RWPE2 (cell line): ENCODE measurements around the gene VSTM5.
A peak's percentile ranks its signal among the peaks of the same experiment; 100 is the strongest.
"Not testable (repeated sequence)": the region's sequence is repeated elsewhere in the genome, so short reads cannot be mapped to it uniquely, and the experiment has no call there.

ENCODE experiments used
- ATAC-seq: fragments of 200-7000 bp; cut with Tn5 transposase; 3 replicates; pipeline ENCODE4 v1.9.1; 2021; ENCODE audit warnings: low read depth
- DNase-seq: peaks from one replicate; pipeline ENCODE4 v3.0.0-alpha.2; 2020; ENCODE audit warnings: low spot score
- H3K27ac ChIP-seq: fragments of 450-650 bp; 2 replicates; pipeline ENCODE4 v1.5.1; 2017; ENCODE audit warnings: mild to moderate bottlenecking; ENCODE audit not compliant: poor library complexity, severe bottlenecking
- H3K27me3 ChIP-seq: fragments of 250-450 bp; sonication (Bioruptor Pico); 2 replicates; pipeline ENCODE4 v1.5.1; 2021; ENCODE audit warnings: mild to moderate bottlenecking, moderate library complexity; ENCODE audit not compliant: insufficient read depth, poor library complexity, severe bottlenecking
- H3K36me3 ChIP-seq: fragments of 250-450 bp; sonication (Bioruptor Pico); 2 replicates; pipeline ENCODE4 v1.5.1; 2020; ENCODE audit warnings: low read depth, mild to moderate bottlenecking, moderate library complexity
- H3K4me1 ChIP-seq: fragments of 250-450 bp; sonication (Bioruptor Pico); 2 replicates; pipeline ENCODE4 v1.5.1; 2021; ENCODE audit warnings: mild to moderate bottlenecking, moderate library complexity; ENCODE audit not compliant: insufficient read depth, poor library complexity, severe bottlenecking
- H3K4me3 ChIP-seq: fragments of 250-450 bp; sonication (Bioruptor Pico); 2 replicates; pipeline ENCODE4 v1.5.1; 2021; ENCODE audit warnings: mild to moderate bottlenecking, moderate library complexity; ENCODE audit not compliant: severe bottlenecking
- H3K9me3 ChIP-seq: fragments of 250-450 bp; sonication (Bioruptor Pico); 2 replicates; pipeline ENCODE4 v1.5.1; 2021; ENCODE audit warnings: mild to moderate bottlenecking, moderate library complexity; ENCODE audit not compliant: severe bottlenecking
- TF ChIP-seq, protein P1 (sequence below): fragments of 450-650 bp; IDR thresholded peaks from one replicate; pipeline ENCODE4 v1.5.1; 2017; ENCODE audit warnings: mild to moderate bottlenecking, moderate library complexity; ENCODE audit not compliant: poor library complexity, severe bottlenecking

Gene VSTM5, protein sequence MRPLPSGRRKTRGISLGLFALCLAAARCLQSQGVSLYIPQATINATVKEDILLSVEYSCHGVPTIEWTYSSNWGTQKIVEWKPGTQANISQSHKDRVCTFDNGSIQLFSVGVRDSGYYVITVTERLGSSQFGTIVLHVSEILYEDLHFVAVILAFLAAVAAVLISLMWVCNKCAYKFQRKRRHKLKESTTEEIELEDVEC

DNA sequence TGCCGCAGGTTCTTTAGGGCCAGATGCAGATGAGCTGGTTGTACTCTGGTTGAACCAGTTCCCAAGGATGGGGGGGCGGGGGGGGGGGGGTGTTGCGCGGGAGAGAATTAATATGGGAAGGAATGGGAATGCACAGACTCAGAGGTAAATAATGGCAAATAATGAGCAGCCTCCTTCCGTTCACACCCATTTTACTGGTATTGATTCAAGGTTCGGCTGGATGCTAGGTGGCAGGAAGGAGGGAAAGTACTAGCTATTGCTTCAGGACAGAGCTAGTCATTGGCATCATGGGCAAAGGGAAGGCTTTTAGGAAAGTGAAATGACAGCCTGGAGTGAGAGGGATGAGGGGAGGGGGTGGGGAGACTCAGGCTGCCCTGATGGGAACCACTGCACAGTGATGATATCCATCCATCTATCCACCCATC lies at the start of gene VSTM5:
Gene VSTM5, minus strand, starts transcription at position 25 of the 425 bp plus-strand sequence. CDS start 116 bp downstream, outside the sequence.
- ATAC-seq (peak; percentile 33; the same call in 2 of the 3 replicates), DNase-seq (no peak)
- TF ChIP-seq, protein P1, sequence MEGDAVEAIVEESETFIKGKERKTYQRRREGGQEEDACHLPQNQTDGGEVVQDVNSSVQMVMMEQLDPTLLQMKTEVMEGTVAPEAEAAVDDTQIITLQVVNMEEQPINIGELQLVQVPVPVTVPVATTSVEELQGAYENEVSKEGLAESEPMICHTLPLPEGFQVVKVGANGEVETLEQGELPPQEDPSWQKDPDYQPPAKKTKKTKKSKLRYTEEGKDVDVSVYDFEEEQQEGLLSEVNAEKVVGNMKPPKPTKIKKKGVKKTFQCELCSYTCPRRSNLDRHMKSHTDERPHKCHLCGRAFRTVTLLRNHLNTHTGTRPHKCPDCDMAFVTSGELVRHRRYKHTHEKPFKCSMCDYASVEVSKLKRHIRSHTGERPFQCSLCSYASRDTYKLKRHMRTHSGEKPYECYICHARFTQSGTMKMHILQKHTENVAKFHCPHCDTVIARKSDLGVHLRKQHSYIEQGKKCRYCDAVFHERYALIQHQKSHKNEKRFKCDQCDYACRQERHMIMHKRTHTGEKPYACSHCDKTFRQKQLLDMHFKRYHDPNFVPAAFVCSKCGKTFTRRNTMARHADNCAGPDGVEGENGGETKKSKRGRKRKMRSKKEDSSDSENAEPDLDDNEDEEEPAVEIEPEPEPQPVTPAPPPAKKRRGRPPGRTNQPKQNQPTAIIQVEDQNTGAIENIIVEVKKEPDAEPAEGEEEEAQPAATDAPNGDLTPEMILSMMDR = no peak
- H3K4me3 ChIP-seq = peak within 1 kb of the TSS; percentile 13
- no peaks in the 10 kb centered on the region for H3K27me3 ChIP-seq
- no peaks in the 10 kb centered on the region for H3K4me1 ChIP-seq
- no peaks in the 10 kb centered on the region for H3K9me3 ChIP-seq
- H3K27ac ChIP-seq = no peak within 1 kb of the TSS
- no peaks in the 10 kb centered on the region for H3K36me3 ChIP-seq

DNA sequence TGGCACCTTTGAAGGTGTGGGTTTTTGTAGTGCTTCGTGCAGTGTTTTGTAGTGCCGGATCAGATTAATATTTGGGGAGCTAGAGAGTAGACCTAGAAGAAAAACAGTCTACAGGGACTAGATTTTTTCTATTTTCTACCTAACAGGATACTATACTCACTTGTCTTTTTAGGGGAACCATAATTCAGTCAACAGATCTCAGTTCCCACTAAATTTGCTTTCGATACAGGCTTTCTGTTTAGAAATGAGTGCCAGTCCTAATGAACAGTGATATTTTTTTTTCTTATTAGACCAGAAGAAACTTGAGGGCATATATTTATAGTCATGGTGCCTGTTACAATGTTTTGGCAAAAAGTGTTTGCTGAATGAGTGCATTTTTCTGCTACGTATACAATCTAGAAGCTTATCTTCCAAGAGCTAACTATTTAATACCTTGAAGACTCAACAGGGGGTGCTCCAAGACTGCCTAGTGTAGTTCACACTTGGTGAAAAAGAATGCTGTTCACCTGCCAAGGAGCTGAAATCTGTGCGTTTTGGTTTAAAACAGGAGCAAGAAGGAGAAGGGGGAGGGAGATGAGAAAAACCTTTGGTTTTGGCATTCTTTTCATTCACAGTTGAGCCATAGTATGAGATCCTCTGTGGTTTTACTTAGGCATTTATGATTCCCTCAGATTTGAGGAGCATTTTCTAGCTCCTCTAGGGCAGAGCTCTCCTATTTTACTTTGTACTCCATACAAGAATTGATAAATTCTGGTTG lies 44.9 kb upstream of the VSTM5 start:
- Histone ChIP-seq H3K9me3 (no peaks in the 10 kb centered on the region), H3K4me3 (no peak overlapping the region), H3K27me3 (no peaks in the 10 kb centered on the region), H3K27ac (no peak overlapping the region), H3K4me1 (no peaks in the 10 kb centered on the region), H3K36me3 (no peaks in the 10 kb centered on the region)
- DNase-seq = no peak
- TF ChIP-seq, protein P1 = peak; percentile 91
- peak; percentile 89 for ATAC-seq

DNA sequence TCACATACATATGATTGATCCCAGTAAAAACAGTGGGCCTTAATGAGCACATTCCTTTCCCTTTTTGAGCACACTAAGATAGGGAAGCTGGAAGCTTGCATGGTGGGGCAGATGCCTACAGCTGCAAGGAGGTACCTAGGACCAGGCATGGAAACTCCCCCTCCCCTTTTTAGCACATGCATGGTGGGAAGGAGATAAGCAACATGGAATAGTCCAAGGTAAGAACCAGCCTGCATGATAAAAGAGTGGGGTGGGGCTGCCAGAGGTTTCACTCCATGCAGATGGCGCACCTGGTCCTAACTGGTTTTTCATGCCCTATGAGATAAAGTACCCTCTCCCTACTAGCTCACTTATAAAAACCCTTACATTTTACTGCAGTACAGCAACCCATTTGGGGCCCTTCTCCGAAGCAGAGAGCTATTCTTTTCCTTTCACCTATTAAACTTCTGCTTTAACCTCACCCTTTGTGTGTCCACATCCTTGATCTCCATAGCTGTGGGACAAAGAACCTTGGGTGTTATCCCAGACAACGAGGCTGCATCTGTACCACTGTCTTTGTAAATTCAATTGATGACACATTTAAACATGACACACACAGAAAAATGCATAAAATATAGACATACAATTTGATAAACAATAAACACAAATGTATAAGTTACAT lies 40.1 kb upstream of the VSTM5 start:
- Histone ChIP-seq H3K4me3 (no peak overlapping the region), H3K4me1 (no peaks in the 10 kb centered on the region), H3K27me3 (no peaks in the 10 kb centered on the region), H3K9me3 (no peaks in the 10 kb centered on the region), H3K36me3 (no peaks in the 10 kb centered on the region), H3K27ac (no peak overlapping the region)
- DNase-seq = no peak
- no peak for ATAC-seq
- TF ChIP-seq, protein P1 = no peak

DNA sequence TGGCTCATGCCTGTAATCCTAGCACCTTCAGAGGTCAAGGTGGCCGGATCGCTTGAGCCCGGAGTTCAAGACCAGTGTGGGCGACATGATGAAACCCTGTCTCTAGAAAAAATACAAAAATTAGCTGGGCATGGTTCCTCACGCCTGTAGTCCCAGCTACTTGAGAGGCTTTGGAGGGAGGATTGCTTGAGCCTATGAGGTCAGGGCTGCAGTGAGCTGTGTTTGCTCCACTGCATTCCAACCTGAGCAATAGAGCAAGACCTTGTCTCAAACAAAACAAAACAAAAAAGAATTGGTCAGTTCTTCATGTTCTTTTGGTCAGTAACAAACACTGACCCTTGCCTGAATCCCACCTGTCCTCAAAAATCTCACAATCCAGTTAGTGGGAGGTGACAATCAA lies 36.7 kb upstream of the VSTM5 start:
- TF ChIP-seq, protein P1 = no peak
- Histone ChIP-seq H3K9me3 (no peaks in the 10 kb centered on the region), H3K27me3 (no peaks in the 10 kb centered on the region), H3K36me3 (no peaks in the 10 kb centered on the region), H3K4me1 (no peaks in the 10 kb centered on the region), H3K27ac (no peak overlapping the region), H3K4me3 (no peak overlapping the region)
- ATAC-seq = no peak
- DNase-seq = no peak

DNA sequence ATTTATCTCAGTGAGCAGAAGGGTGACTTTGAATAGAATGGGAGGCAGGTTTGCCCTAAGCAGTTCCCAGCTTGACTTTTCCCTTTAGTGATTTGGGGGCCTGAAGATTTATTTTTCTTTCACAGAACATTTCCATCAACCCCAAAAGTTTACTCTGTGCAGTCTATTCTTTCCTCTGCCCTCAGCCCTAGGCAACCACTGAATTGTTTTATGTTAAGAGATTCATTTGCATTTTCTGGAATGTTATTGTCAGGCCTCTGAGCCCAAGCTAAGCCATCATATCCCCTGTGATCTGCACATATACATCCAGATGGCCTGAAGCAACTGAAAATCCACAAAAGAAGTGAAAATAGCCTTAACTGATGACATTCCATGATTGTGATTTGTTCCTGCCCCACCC lies 28.7 kb upstream of the VSTM5 start:
- H3K9me3 ChIP-seq, DNase-seq, H3K27me3 ChIP-seq, ATAC-seq, H3K4me3 ChIP-seq, H3K4me1 ChIP-seq, H3K27ac ChIP-seq, H3K36me3 ChIP-seq: not testable (repeated sequence)
